DOHH2 (cell line): ENCODE results near the gene CEP350.

Experiments
- EZH2phosphoT487 ChIP-seq: fragments of 200-600 bp; sonication (generic); IDR thresholded peaks from 2 replicates; pipeline ENCODE4 v1.6.1; 2017; ENCODE audit warnings: borderline replicate concordance, mild to moderate bottlenecking, antibody characterized with exemption, low read length, moderate library complexity, mixed read lengths
- TF ChIP-seq, protein P1 (sequence below): fragments of 200-600 bp; sonication (generic); IDR thresholded peaks from one replicate; pipeline ENCODE4 v1.5.1; 2014; ENCODE audit warnings: antibody characterized with exemption, mild to moderate bottlenecking, low read depth, low read length; ENCODE audit not compliant: poor library complexity, severe bottlenecking

DNA sequence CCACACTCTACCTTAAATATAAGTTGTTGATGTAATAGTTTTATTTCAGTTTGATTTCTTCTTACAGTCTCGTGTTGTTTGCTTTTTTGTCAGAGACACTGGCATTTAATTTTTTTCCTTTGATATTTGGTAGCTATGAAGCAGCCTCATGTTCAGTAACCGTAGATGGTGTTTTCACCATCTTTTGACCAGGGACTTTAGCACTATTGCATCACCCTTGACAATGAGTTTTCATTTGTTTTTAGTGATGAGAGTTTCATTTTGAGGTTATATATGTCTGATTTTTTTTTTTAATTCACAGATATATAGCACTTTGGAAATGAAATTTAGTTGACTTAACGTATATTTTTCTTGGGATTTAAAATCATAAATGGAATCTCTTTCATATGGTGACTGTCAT lies 36.2 kb downstream of the CEP350 start:
- TF ChIP-seq, protein P1, sequence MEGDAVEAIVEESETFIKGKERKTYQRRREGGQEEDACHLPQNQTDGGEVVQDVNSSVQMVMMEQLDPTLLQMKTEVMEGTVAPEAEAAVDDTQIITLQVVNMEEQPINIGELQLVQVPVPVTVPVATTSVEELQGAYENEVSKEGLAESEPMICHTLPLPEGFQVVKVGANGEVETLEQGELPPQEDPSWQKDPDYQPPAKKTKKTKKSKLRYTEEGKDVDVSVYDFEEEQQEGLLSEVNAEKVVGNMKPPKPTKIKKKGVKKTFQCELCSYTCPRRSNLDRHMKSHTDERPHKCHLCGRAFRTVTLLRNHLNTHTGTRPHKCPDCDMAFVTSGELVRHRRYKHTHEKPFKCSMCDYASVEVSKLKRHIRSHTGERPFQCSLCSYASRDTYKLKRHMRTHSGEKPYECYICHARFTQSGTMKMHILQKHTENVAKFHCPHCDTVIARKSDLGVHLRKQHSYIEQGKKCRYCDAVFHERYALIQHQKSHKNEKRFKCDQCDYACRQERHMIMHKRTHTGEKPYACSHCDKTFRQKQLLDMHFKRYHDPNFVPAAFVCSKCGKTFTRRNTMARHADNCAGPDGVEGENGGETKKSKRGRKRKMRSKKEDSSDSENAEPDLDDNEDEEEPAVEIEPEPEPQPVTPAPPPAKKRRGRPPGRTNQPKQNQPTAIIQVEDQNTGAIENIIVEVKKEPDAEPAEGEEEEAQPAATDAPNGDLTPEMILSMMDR, result no peak
- no peak for TF ChIP-seq EZH2phosphoT487
